ENCODE results near the gene UBR4. TPM values are rescaled to one million over a fixed set of nuclear protein-coding genes. Genes with fewer than 3 reads are reported as not detected.

The UBR4 gene
- total RNA-seq, 1 experiment from 2014 or later = 131 TPM

DNA sequence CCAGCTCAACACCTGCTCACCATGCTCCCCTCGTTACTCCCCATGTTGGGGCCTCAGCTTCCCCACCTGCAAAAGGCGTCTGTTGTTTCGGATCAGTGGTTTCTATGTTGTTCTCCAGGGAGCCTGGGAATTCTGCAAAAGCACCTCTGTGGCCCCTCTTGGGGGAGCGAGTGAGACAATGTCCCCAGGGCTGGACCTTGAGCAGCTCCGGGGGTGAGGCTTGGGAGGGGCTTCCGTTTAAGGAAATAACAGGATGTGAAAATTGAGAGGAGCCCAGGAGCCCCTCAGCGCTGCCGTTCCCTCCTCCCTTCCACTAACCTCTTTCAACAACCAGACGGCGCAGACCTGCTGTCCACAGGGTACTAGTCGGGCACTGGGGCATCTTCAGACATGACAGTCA lies 155.1 kb downstream of the UBR4 start:
- H3K4me3 Mint-ChIP-seq = no peak overlapping the region

More for the DNA sequence above, 155.1 kb downstream of the UBR4 start:
- Histone ChIP-seq H3K18ac (ENCODE audit: insufficient read length, low read depth, low read length) (no peak overlapping the region), H2BK15ac (ENCODE audit: low read depth, low read length) (no peak overlapping the region), H3K4ac (ENCODE audit: low read depth, low read length) (no peak overlapping the region), H3K56ac (ENCODE audit: insufficient read length, low read depth, low read length) (no peak overlapping the region), H3K9me3 (ENCODE audit: control insufficient read depth, low read depth, low read length) (no peaks in the 10 kb centered on the region), H4K91ac (ENCODE audit: insufficient read length, low read depth, low read length) (no peak overlapping the region), H3K14ac (ENCODE audit: insufficient read depth, low read length) (no peak overlapping the region), H3K4me1 (ENCODE audit: insufficient read depth, low read length) (no peaks in the 10 kb centered on the region; the same call in 1 of the 2 replicates), H2BK5ac (ENCODE audit: insufficient read length, low read length) (no peak overlapping the region), H2BK20ac (ENCODE audit: low read depth, low read length, poor library complexity, severe bottlenecking) (no peak overlapping the region), H3K79me1 (ENCODE audit: insufficient read depth, low read depth, low read length, poor library complexity, severe bottlenecking) (no peaks in the 10 kb centered on the region), H2BK12ac (ENCODE audit: insufficient read length, low read depth, low read length) (no peak overlapping the region), H3K79me2 (ENCODE audit: insufficient read depth, low read length) (no peaks in the 10 kb centered on the region), H4K20me1 (ENCODE audit: control insufficient read depth, insufficient read depth, insufficient read length) (no peaks in the 10 kb centered on the region), H3K27ac (ENCODE audit: insufficient read length, low read depth, low read length) (no peak overlapping the region), H3K23ac (ENCODE audit: insufficient read length, low read depth, low read length) (no peak overlapping the region), H3K27me3 (ENCODE audit: insufficient read depth, low read length) (no peaks in the 10 kb centered on the region), H3K9ac (ENCODE audit: extremely low read depth, insufficient read length, low read length) (no peak overlapping the region), H4K5ac (ENCODE audit: insufficient read length, low read depth, low read length) (no peak overlapping the region), H2BK120ac (ENCODE audit: low read depth, low read length, poor library complexity, severe bottlenecking) (no peak overlapping the region), H2AFZ (ENCODE audit: low read length) (no peak overlapping the region), H3K4me2 (ENCODE audit: insufficient read depth, insufficient read length, low read length) (no peak overlapping the region), H4K8ac (replicated peaks; ENCODE audit: insufficient read length, low read depth, low read length) (no peak overlapping the region), H3K23me2 (ENCODE audit: insufficient read length, low read depth, low read length, poor library complexity, severe bottlenecking) (no peaks in the 10 kb centered on the region), H3T11ph (ENCODE audit: low read length) (no peak overlapping the region), H2AK5ac (ENCODE audit: insufficient read length, low read length) (no peak overlapping the region)
- Mint-ChIP-seq H3K9me3 (no peaks in the 10 kb centered on the region), H3K36me3 (ENCODE audit: insufficient read depth in 1 of 3, low read depth in 3 of 3) (no peaks in the 10 kb centered on the region), H3K27ac (no peak overlapping the region), H3K27me3 (ENCODE audit: low read depth) (peaks cover 11% of the 10 kb centered on the region), H3K4me1 (peaks cover 10 to 22% of the 10 kb centered on the region in 2 experiments)
- no CpG with 5 or more reads among the region's 11 CpGs for WGBS (ENCODE audit: extremely low coverage, insufficient read length, low lambda C conversion rate)
- TF ChIP-seq CTCF (conservative IDR thresholded peaks at IDR 0.05) = no peak
- DNase-seq = no peak
